Smooth muscle cell (in vitro differentiated cells): ENCODE measurements around the gene TMC7. TPM values are rescaled to one million over a fixed set of nuclear protein-coding genes. Genes with fewer than 3 reads are reported as not detected.

Source experiments
- DNase-seq: peaks from one replicate; lab custom pipeline; 2025; ENCODE audit not compliant: unreplicated experiment; lab: John Stamatoyannopoulos, UW
- H2AFZ ChIP-seq: fragments of 200-600 bp; sonication (generic); 2 replicates; pipeline ENCODE4 v1.6.0; 2016; ENCODE audit warnings: antibody characterized with exemption, low read depth, mild to moderate bottlenecking
- H3F3A ChIP-seq: fragments of 200-600 bp; sonication (generic); 2 replicates; pipeline ENCODE4 v1.6.0; 2017; ENCODE audit warnings: antibody characterized with exemption, low read depth
- H3K27ac ChIP-seq: fragments of 200-600 bp; sonication (generic); 2 replicates; pipeline ENCODE4 v1.5.1; 2016; ENCODE audit warnings: low read depth, mild to moderate bottlenecking
- H3K27me3 ChIP-seq: fragments of 200-600 bp; sonication (generic); 2 replicates; pipeline ENCODE4 v1.6.1; 2016; ENCODE audit warnings: low read depth, mild to moderate bottlenecking
- H3K36me3 ChIP-seq: fragments of 200-600 bp; sonication (generic); 2 replicates; pipeline ENCODE4 v1.5.1; 2016; ENCODE audit warnings: low read depth
- H3K4me1 ChIP-seq: fragments of 200-600 bp; sonication (generic); 2 replicates; pipeline ENCODE4 v1.5.1; 2016; ENCODE audit warnings: low read depth
- H3K4me2 ChIP-seq: fragments of 200-600 bp; sonication (generic); 2 replicates; pipeline ENCODE4 v1.6.0; 2016; ENCODE audit warnings: mild to moderate bottlenecking
- H3K4me3 ChIP-seq: fragments of 200-600 bp; sonication (generic); 2 replicates; pipeline ENCODE4 v1.5.1; 2016; ENCODE audit warnings: mild to moderate bottlenecking
- H3K79me2 ChIP-seq: fragments of 200-600 bp; sonication (generic); 2 replicates; pipeline ENCODE4 v1.6.0; 2016; ENCODE audit warnings: low read depth, mild to moderate bottlenecking
- H3K9ac ChIP-seq: fragments of 200-600 bp; sonication (generic); 2 replicates; pipeline ENCODE4 v1.6.0; 2016; ENCODE audit warnings: low read depth
- H3K9me3 ChIP-seq: fragments of 200-600 bp; sonication (generic); replicated peaks from 2 replicates; pipeline ENCODE4 v1.5.1; 2016; ENCODE audit warnings: low read depth
- H4K20me1 ChIP-seq: fragments of 200-600 bp; sonication (generic); 2 replicates; pipeline ENCODE4 v1.6.0; 2016; ENCODE audit warnings: low read depth
- WGBS: methylation state at CpG from one replicate; pipeline ENCODE4 v1.1.7; 2016; ENCODE audit warnings: low lambda C conversion rate; 5-methylcytosine and 5-hydroxymethylcytosine counted together
- polyA plus RNA-seq: library from polyadenylated mRNA; unstranded; fragments of >200 nt; fragmentation: Nextera tagmentation; extraction: Ambion mirVana; gene quantifications from 2 replicates; pipeline ENCODE4 v1.2.1, GENCODE V29; 2016
- total RNA-seq: library from RNA; depleted of rRNA; stranded (reverse); fragments of >200 nt; gene quantifications from 2 replicates; pipeline ENCODE4 v1.2.3, GENCODE V29; 2014
- TF ChIP-seq, protein P1 (sequence below): fragments of 200-600 bp; sonication (generic); IDR thresholded peaks from 2 replicates; pipeline ENCODE4 v1.5.1; 2017; ENCODE audit warnings: borderline replicate concordance, mild to moderate bottlenecking, antibody characterized with exemption; ENCODE audit not compliant: insufficient read depth, poor library complexity, severe bottlenecking

The TMC7 gene
- total and polyA plus RNA-seq, 2 experiments from 2014 or later, result 0.54 to 1.7 TPM

DNA sequence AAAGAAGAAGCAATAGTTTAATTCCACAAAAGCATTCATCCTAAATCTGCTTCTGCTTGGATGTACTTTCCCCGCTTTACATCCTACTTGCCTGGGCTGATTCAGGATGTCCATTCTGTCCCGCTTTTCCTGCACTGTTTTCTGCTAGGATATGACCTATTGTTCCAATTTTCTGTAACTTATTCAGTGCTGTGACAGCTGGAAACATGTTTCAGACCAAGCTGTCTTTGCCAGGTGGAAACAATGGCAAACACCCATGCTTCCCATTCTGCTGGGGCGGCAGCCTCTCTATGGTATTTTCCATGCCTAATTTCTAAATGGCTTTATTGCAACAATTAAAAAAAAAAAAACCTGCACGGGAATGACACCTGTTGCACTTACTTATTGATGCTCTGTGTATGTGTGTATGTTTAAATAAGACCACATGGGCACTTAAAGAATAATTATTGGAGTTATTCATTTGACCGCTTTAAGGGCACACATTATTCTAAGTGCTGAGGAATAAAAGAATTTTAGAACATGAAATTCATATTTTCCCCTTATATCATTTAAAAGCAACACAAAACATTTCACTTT is 104.7 kb downstream of the TMC7 start:
- no peak overlapping the region for H3K4me3 ChIP-seq
- H3K27me3 ChIP-seq, result no peaks in the 10 kb centered on the region
- H3K4me2 ChIP-seq, result no peak overlapping the region
- no peak overlapping the region for H2AFZ ChIP-seq
- 97% methylated on average over 5 of the region's 5 CpGs for WGBS
- no peaks in the 10 kb centered on the region for H3K4me1 ChIP-seq
- peaks cover 3% of the 10 kb centered on the region for H3F3A ChIP-seq
- H3K9ac ChIP-seq, result no peak overlapping the region
- no peaks in the 10 kb centered on the region for H4K20me1 ChIP-seq
- DNase-seq, result no peak
- TF ChIP-seq, protein P1, sequence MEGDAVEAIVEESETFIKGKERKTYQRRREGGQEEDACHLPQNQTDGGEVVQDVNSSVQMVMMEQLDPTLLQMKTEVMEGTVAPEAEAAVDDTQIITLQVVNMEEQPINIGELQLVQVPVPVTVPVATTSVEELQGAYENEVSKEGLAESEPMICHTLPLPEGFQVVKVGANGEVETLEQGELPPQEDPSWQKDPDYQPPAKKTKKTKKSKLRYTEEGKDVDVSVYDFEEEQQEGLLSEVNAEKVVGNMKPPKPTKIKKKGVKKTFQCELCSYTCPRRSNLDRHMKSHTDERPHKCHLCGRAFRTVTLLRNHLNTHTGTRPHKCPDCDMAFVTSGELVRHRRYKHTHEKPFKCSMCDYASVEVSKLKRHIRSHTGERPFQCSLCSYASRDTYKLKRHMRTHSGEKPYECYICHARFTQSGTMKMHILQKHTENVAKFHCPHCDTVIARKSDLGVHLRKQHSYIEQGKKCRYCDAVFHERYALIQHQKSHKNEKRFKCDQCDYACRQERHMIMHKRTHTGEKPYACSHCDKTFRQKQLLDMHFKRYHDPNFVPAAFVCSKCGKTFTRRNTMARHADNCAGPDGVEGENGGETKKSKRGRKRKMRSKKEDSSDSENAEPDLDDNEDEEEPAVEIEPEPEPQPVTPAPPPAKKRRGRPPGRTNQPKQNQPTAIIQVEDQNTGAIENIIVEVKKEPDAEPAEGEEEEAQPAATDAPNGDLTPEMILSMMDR, result no peak
- H3K27ac ChIP-seq, result no peak overlapping the region
- H3K79me2 ChIP-seq, result no peaks in the 10 kb centered on the region
- no peaks in the 10 kb centered on the region for H3K9me3 ChIP-seq
- H3K36me3 ChIP-seq, result no peaks in the 10 kb centered on the region

DNA sequence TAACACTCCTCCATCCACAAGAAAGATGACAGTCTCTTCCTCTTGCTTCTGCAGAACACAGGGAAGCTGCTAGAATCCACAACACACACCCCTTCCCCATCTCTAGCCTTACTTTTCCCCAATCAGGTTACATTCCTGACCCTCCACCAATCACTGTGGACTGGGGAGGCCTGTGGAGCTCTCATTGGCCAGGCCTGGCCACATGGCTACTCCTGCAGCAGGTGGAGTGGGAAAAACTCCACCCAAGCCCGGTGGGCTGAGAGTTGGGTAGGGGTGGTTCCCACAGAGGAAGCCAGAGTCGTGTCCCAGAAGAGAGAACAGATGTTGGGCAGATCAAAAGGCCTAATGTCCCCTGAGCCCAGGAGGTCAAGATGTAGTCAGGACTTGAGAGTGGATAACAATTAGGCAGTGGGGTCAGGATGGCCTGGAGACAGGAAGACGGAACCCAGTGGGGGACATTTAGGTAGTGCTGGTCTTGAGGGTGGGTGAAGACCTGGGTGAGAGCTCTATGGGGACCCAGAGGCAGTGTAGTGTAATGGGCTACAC is 105.7 kb downstream of the TMC7 start:
- no peaks in the 10 kb centered on the region for H3K27me3 ChIP-seq
- H3K27ac ChIP-seq, result no peak overlapping the region
- no peak overlapping the region for H3K4me3 ChIP-seq
- H4K20me1 ChIP-seq, result no peaks in the 10 kb centered on the region
- H3K4me2 ChIP-seq, result no peak overlapping the region
- no peaks in the 10 kb centered on the region for H3K36me3 ChIP-seq
- peaks cover 3% of the 10 kb centered on the region for H3F3A ChIP-seq
- H3K79me2 ChIP-seq, result no peaks in the 10 kb centered on the region
- 92% methylated on average over 3 of the region's 3 CpGs for WGBS
- H2AFZ ChIP-seq, result no peak overlapping the region
- DNase-seq, result no peak
- TF ChIP-seq, protein P1, result no peak
- no peaks in the 10 kb centered on the region for H3K9me3 ChIP-seq
- H3K9ac ChIP-seq, result no peak overlapping the region
- no peaks in the 10 kb centered on the region for H3K4me1 ChIP-seq

DNA sequence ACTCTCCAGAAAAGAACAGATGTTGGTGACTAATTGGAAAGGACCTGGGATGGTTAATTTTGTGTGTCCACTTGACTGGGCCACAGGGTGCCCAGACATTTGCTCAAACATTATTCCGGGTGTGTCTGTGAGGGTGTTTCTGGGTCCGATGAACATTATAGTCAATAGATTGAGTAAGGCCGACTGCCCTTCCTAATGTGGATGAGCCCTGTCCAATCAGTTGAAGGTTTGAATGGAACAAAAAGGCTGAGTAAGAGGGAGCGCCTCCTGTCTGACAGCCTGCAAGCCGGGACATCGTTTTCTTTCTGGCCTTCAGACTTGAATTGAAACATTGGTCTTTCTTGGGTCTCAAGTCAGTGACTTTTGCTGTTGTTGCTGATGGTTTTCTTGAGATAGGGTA is 107.2 kb downstream of the TMC7 start:
- H3K4me2 ChIP-seq, result no peak overlapping the region
- DNase-seq, result no peak
- WGBS, result 96% methylated on average over 6 of the region's 6 CpGs
- H4K20me1 ChIP-seq, result no peaks in the 10 kb centered on the region
- H3K4me3 ChIP-seq, result no peak overlapping the region
- no peaks in the 10 kb centered on the region for H3K4me1 ChIP-seq
- no peak overlapping the region for H3K27ac ChIP-seq
- H3K27me3 ChIP-seq, result no peaks in the 10 kb centered on the region
- H2AFZ ChIP-seq, result no peak overlapping the region
- H3K79me2 ChIP-seq, result no peaks in the 10 kb centered on the region
- H3K36me3 ChIP-seq, result no peaks in the 10 kb centered on the region
- H3F3A ChIP-seq, result peaks cover 3% of the 10 kb centered on the region
- H3K9me3 ChIP-seq, result no peaks in the 10 kb centered on the region
- no peak overlapping the region for H3K9ac ChIP-seq
- TF ChIP-seq, protein P1, result no peak
